LNCAP (cell line): Measurements from ENCODE around the gene KCNJ9.

Source experiments
- CTCF ChIP-seq: fragments of 450-650 bp; IDR thresholded peaks from 2 replicates; pipeline ENCODE4 v1.5.1; 2017; ENCODE audit warnings: mild to moderate bottlenecking

KCNJ9 gene

GRCh38 chr1:160134791-160135572 lies 53.6 kb downstream of the KCNJ9 start:
- TF ChIP-seq CTCF, result no peak

- no peak for TF ChIP-seq CTCF
Observed at GRCh38 chr1:160136121-160136925, 55.0 kb downstream of the KCNJ9 start.

- TF ChIP-seq CTCF, result no peak
Observed at GRCh38 chr1:160136926-160137200, 55.5 kb downstream of the KCNJ9 start.

GRCh38 chr1:160137216-160137862 lies 56.0 kb downstream of the KCNJ9 start:
- no peak for TF ChIP-seq CTCF

GRCh38 chr1:160139840-160140239 lies 58.5 kb downstream of the KCNJ9 start:
- no peak for TF ChIP-seq CTCF
